GM23338 (cell line): ENCODE results near the gene PSKH1. TPM values are rescaled to one million over a fixed set of nuclear protein-coding genes. Genes with fewer than 3 reads are reported as not detected.

Source experiments
- CREB1 ChIP-seq: fragments of 250-450 bp; sonication (Bioruptor Pico); IDR thresholded peaks from 2 replicates; pipeline ENCODE4 v1.5.0; 2020; ENCODE audit warnings: low read depth, mild to moderate bottlenecking, moderate library complexity
- EZH2 ChIP-seq: fragments of 200-600 bp; sonication (generic); IDR thresholded peaks from one replicate; pipeline ENCODE4 v1.8.0; 2017; ENCODE audit warnings: antibody characterized with exemption, mild to moderate bottlenecking, low read depth; ENCODE audit not compliant: unreplicated experiment
- EZH2phosphoT487 ChIP-seq: fragments of 200-600 bp; sonication (generic); IDR thresholded peaks from one replicate; pipeline ENCODE4 v1.8.1; 2018; ENCODE audit warnings: antibody characterized with exemption; ENCODE audit not compliant: unreplicated experiment
- JUNB ChIP-seq: IDR thresholded peaks from one replicate; pipeline ENCODE4 v1.6.1; 2016; ENCODE audit warnings: antibody characterized with exemption; ENCODE audit not compliant: unreplicated experiment
- NANOG ChIP-seq: IDR thresholded peaks from 2 replicates; pipeline ENCODE4 v1.6.1; 2016; ENCODE audit warnings: antibody characterized with exemption, borderline replicate concordance
- STAT1 ChIP-seq: IDR thresholded peaks from one replicate; pipeline ENCODE4 v1.6.1; 2016; ENCODE audit warnings: antibody characterized with exemption; ENCODE audit not compliant: unreplicated experiment
- ZNF331 ChIP-seq: fragments of 250-450 bp; sonication (Bioruptor Pico); IDR thresholded peaks from 2 replicates; pipeline ENCODE4 v1.5.0; 2020; ENCODE audit warnings: low read depth, mild to moderate bottlenecking, moderate library complexity
- polyA plus RNA-seq: library from polyadenylated mRNA; unstranded; fragments of >200 nt; fragmentation: Nextera tagmentation; extraction: Ambion mirVana; gene quantifications from 2 replicates; pipeline ENCODE4 v1.2.1, GENCODE V29; 2016
- total RNA-seq: library from RNA; depleted of rRNA; stranded (reverse); fragments of >200 nt; shearing (Covaris generic); gene quantifications from 2 replicates; pipeline ENCODE4 v1.2.3, GENCODE V29; 2014
- TF ChIP-seq, protein P1 (sequence below): fragments of 250-450 bp; sonication (Bioruptor Pico); IDR thresholded peaks from 2 replicates; pipeline ENCODE4 v1.5.0; 2020; ENCODE audit warnings: mild to moderate bottlenecking, moderate library complexity
- TF ChIP-seq, protein P2 (sequence below), 2 experiments: fragments of 200-600 bp in 1 of 2; sonication (generic) in 1 of 2; conservative IDR thresholded peaks; 2 replicates each; pipeline versions ENCODE4 v1.5.1 to v1.6.1; 2016 to 2017; ENCODE audit warnings: antibody characterized with exemption in 2 of 2, low read depth in 2 of 2, mild to moderate bottlenecking in 2 of 2, moderate library complexity in 1 of 2
- TF ChIP-seq, protein P3 (sequence below): IDR thresholded peaks from one replicate; pipeline ENCODE4 v1.6.1; 2018; ENCODE audit warnings: antibody characterized with exemption; ENCODE audit not compliant: unreplicated experiment
- TF ChIP-seq, protein P4 (sequence below): IDR thresholded peaks from 2 replicates; pipeline ENCODE4 v1.6.1; 2016; ENCODE audit warnings: antibody characterized with exemption

Gene PSKH1
- total and polyA plus RNA-seq, 2 experiments from 2014 or later: 14.3 to 23.9 TPM

DNA sequence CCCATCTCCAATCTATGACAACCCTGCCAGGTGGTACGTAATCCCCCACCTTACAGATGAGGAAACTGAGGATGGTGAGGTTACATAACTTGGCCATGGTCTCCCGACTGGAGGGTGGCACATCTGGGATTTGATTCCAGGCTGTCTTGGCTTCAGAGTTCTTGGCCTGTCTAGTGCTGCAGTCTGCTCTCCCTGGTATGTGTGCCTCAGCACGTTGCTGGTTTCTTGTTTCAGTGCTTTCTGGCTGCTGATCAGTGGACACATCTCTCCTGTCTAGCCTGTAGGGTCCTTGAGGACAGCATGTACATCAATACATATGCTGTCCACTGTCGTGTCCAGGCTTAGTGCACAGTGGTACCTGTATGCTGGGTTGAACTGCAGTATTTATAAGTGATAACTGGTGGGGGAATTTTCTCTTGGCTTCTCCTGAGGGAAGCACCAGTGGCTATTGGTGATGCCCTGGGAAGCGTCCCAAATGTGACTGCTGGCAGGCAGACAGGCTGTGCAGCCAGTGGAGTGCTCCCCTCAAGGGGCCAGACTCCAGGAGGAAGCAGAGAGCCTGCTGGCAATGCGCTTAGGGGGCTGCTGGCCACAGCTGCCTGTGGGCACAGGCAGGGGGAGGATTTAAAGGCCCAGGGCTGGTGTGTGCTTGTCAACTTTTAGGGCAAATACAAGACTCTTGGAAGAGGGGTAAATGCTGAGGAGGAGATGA is 24.2 kb downstream of the PSKH1 start (continued):
- TF ChIP-seq, protein P1, sequence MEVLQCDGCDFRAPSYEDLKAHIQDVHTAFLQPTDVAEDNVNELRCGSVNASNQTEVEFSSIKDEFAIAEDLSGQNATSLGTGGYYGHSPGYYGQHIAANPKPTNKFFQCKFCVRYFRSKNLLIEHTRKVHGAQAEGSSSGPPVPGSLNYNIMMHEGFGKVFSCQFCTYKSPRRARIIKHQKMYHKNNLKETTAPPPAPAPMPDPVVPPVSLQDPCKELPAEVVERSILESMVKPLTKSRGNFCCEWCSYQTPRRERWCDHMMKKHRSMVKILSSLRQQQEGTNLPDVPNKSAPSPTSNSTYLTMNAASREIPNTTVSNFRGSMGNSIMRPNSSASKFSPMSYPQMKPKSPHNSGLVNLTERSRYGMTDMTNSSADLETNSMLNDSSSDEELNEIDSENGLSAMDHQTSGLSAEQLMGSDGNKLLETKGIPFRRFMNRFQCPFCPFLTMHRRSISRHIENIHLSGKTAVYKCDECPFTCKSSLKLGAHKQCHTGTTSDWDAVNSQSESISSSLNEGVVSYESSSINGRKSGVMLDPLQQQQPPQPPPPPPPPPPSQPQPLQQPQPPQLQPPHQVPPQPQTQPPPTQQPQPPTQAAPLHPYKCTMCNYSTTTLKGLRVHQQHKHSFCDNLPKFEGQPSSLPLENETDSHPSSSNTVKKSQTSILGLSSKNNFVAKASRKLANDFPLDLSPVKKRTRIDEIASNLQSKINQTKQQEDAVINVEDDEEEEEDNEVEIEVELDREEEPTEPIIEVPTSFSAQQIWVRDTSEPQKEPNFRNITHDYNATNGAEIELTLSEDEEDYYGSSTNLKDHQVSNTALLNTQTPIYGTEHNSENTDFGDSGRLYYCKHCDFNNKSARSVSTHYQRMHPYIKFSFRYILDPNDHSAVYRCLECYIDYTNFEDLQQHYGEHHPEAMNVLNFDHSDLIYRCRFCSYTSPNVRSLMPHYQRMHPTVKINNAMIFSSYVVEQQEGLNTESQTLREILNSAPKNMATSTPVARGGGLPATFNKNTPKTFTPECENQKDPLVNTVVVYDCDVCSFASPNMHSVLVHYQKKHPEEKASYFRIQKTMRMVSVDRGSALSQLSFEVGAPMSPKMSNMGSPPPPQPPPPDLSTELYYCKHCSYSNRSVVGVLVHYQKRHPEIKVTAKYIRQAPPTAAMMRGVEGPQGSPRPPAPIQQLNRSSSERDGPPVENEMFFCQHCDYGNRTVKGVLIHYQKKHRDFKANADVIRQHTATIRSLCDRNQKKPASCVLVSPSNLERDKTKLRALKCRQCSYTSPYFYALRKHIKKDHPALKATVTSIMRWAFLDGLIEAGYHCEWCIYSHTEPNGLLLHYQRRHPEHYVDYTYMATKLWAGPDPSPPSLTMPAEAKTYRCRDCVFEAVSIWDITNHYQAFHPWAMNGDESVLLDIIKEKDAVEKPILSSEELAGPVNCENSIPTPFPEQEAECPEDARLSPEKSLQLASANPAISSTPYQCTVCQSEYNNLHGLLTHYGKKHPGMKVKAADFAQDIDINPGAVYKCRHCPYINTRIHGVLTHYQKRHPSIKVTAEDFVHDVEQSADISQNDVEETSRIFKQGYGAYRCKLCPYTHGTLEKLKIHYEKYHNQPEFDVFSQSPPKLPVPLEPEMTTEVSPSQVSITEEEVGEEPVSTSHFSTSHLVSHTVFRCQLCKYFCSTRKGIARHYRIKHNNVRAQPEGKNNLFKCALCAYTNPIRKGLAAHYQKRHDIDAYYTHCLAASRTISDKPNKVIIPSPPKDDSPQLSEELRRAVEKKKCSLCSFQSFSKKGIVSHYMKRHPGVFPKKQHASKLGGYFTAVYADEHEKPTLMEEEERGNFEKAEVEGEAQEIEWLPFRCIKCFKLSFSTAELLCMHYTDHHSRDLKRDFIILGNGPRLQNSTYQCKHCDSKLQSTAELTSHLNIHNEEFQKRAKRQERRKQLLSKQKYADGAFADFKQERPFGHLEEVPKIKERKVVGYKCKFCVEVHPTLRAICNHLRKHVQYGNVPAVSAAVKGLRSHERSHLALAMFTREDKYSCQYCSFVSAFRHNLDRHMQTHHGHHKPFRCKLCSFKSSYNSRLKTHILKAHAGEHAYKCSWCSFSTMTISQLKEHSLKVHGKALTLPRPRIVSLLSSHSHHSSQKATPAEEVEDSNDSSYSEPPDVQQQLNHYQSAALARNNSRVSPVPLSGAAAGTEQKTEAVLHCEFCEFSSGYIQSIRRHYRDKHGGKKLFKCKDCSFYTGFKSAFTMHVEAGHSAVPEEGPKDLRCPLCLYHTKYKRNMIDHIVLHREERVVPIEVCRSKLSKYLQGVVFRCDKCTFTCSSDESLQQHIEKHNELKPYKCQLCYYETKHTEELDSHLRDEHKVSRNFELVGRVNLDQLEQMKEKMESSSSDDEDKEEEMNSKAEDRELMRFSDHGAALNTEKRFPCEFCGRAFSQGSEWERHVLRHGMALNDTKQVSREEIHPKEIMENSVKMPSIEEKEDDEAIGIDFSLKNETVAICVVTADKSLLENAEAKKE (CRISPR knock-in tag): no peak
- TF ChIP-seq, protein P2, sequence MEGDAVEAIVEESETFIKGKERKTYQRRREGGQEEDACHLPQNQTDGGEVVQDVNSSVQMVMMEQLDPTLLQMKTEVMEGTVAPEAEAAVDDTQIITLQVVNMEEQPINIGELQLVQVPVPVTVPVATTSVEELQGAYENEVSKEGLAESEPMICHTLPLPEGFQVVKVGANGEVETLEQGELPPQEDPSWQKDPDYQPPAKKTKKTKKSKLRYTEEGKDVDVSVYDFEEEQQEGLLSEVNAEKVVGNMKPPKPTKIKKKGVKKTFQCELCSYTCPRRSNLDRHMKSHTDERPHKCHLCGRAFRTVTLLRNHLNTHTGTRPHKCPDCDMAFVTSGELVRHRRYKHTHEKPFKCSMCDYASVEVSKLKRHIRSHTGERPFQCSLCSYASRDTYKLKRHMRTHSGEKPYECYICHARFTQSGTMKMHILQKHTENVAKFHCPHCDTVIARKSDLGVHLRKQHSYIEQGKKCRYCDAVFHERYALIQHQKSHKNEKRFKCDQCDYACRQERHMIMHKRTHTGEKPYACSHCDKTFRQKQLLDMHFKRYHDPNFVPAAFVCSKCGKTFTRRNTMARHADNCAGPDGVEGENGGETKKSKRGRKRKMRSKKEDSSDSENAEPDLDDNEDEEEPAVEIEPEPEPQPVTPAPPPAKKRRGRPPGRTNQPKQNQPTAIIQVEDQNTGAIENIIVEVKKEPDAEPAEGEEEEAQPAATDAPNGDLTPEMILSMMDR (conservative IDR thresholded peaks at IDR 0.05; ENCODE audit: low read depth in 2 of 2): no peak
- TF ChIP-seq CREB1 (CRISPR knock-in tag) (no peak), NANOG (no peak), EZH2phosphoT487 (no peak), ZNF331 (CRISPR knock-in tag) (no peak), STAT1 (no peak), EZH2 (no peak), JUNB (no peak)
- TF ChIP-seq, protein P3, sequence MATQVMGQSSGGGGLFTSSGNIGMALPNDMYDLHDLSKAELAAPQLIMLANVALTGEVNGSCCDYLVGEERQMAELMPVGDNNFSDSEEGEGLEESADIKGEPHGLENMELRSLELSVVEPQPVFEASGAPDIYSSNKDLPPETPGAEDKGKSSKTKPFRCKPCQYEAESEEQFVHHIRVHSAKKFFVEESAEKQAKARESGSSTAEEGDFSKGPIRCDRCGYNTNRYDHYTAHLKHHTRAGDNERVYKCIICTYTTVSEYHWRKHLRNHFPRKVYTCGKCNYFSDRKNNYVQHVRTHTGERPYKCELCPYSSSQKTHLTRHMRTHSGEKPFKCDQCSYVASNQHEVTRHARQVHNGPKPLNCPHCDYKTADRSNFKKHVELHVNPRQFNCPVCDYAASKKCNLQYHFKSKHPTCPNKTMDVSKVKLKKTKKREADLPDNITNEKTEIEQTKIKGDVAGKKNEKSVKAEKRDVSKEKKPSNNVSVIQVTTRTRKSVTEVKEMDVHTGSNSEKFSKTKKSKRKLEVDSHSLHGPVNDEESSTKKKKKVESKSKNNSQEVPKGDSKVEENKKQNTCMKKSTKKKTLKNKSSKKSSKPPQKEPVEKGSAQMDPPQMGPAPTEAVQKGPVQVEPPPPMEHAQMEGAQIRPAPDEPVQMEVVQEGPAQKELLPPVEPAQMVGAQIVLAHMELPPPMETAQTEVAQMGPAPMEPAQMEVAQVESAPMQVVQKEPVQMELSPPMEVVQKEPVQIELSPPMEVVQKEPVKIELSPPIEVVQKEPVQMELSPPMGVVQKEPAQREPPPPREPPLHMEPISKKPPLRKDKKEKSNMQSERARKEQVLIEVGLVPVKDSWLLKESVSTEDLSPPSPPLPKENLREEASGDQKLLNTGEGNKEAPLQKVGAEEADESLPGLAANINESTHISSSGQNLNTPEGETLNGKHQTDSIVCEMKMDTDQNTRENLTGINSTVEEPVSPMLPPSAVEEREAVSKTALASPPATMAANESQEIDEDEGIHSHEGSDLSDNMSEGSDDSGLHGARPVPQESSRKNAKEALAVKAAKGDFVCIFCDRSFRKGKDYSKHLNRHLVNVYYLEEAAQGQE: no peak
- TF ChIP-seq, protein P4, sequence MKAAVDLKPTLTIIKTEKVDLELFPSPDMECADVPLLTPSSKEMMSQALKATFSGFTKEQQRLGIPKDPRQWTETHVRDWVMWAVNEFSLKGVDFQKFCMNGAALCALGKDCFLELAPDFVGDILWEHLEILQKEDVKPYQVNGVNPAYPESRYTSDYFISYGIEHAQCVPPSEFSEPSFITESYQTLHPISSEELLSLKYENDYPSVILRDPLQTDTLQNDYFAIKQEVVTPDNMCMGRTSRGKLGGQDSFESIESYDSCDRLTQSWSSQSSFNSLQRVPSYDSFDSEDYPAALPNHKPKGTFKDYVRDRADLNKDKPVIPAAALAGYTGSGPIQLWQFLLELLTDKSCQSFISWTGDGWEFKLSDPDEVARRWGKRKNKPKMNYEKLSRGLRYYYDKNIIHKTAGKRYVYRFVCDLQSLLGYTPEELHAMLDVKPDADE: no peak
